HG02623 (cell line): ENCODE results near the gene AKR7A3.
"Not testable (repeated sequence)": the region's sequence is repeated elsewhere in the genome, so short reads cannot be mapped to it uniquely, and the experiment has no call there.

Source experiments
- ATAC-seq: cut with Tn5 transposase; IDR thresholded peaks from one replicate; pipeline ENCODE4 v1.9.1; 2021; ENCODE audit warnings: moderate library complexity; ENCODE audit not compliant: unreplicated experiment

AKR7A3 gene

GRCh38 chr1:19288324-19289241, at the start of gene AKR7A3:
AKR7A3 (minus strand) TSS chr1:19288770; CDS start chr1:19288709, 61 bp downstream.
- not testable (repeated sequence) for ATAC-seq

- no peak for ATAC-seq
These were observed 49.8 kb upstream of the AKR7A3 start for GRCh38 chr1:19338323-19338762.

GRCh38 chr1:19337289-19337688, 48.7 kb upstream of the AKR7A3 start:
- no peak for ATAC-seq

GRCh38 chr1:19336543-19336942, 48.0 kb upstream of the AKR7A3 start:
- ATAC-seq: no peak

- ATAC-seq: no peak
These were observed 45.2 kb upstream of the AKR7A3 start for GRCh38 chr1:19333587-19334354.

- no peak for ATAC-seq
These were observed 44.3 kb upstream of the AKR7A3 start for GRCh38 chr1:19332832-19333231.

GRCh38 chr1:19331262-19331878, 42.8 kb upstream of the AKR7A3 start:
- ATAC-seq: no peak

GRCh38 chr1:19330449-19331135, 42.0 kb upstream of the AKR7A3 start:
- ATAC-seq: no peak

GRCh38 chr1:19329611-19330010, 41.0 kb upstream of the AKR7A3 start:
- ATAC-seq: no peak

- ATAC-seq: no peak
These were observed 40.6 kb upstream of the AKR7A3 start for GRCh38 chr1:19329188-19329587.

- no peak for ATAC-seq
These were observed 39.9 kb upstream of the AKR7A3 start for GRCh38 chr1:19328486-19328885.

- ATAC-seq: no peak
These were observed 39.2 kb upstream of the AKR7A3 start for GRCh38 chr1:19327736-19328135.

- no peak for ATAC-seq
These were observed 38.7 kb upstream of the AKR7A3 start for GRCh38 chr1:19327301-19327700.

- no peak for ATAC-seq
These were observed 38.1 kb upstream of the AKR7A3 start for GRCh38 chr1:19326748-19327065.

GRCh38 chr1:19325958-19326747, 37.6 kb upstream of the AKR7A3 start:
- ATAC-seq: no peak

GRCh38 chr1:19325368-19325957, 36.9 kb upstream of the AKR7A3 start:
- no peak for ATAC-seq

GRCh38 chr1:19324665-19324990, 36.1 kb upstream of the AKR7A3 start:
- ATAC-seq: no peak

- no peak for ATAC-seq
These were observed 35.6 kb upstream of the AKR7A3 start for GRCh38 chr1:19323987-19324664.

- no peak for ATAC-seq
These were observed 33.9 kb upstream of the AKR7A3 start for GRCh38 chr1:19322481-19322880.
